ENCODE results near the gene ATPAF2.
"Not testable (repeated sequence)": the region's sequence is repeated elsewhere in the genome, so short reads cannot be mapped to it uniquely, and the experiment has no call there.

Gene ATPAF2

GRCh38 chr17:18009609-18010420 lies 29.2 kb downstream of the ATPAF2 start:
- no peak for DNase-seq

- no peak for DNase-seq
These were observed 30.3 kb downstream of the ATPAF2 start for GRCh38 chr17:18008496-18009268.

- no peak for DNase-seq
These were observed 32.3 kb downstream of the ATPAF2 start for GRCh38 chr17:18006495-18007239.

- DNase-seq, result no peak
These were observed 33.5 kb downstream of the ATPAF2 start for GRCh38 chr17:18005496-18005895.

- no peak for DNase-seq
These were observed 34.1 kb downstream of the ATPAF2 start for GRCh38 chr17:18004884-18005305.

- DNase-seq, result no peak
These were observed 34.6 kb downstream of the ATPAF2 start for GRCh38 chr17:18004345-18004744.

- DNase-seq, result no peak
These were observed 36.8 kb downstream of the ATPAF2 start for GRCh38 chr17:18002171-18002570.

GRCh38 chr17:18000030-18000408 lies 38.9 kb downstream of the ATPAF2 start:
- no peak for DNase-seq

- DNase-seq, result no peak
These were observed 39.5 kb downstream of the ATPAF2 start for GRCh38 chr17:17999364-18000029.

GRCh38 chr17:17998934-17999333 lies 40.0 kb downstream of the ATPAF2 start:
- DNase-seq, result no peak

- not testable (repeated sequence) for DNase-seq
These were observed 43.1 kb downstream of the ATPAF2 start for GRCh38 chr17:17995887-17996286.

GRCh38 chr17:17994271-17995069 lies 44.5 kb downstream of the ATPAF2 start:
- peak in 1 of 2 donors; percentile 8 for DNase-seq

- no peak for DNase-seq
These were observed 45.1 kb downstream of the ATPAF2 start for GRCh38 chr17:17993852-17994251.

- no peak for DNase-seq
These were observed 45.6 kb downstream of the ATPAF2 start for GRCh38 chr17:17993366-17993765.

- DNase-seq, result no peak
These were observed 48.7 kb downstream of the ATPAF2 start for GRCh38 chr17:17990282-17990681.

GRCh38 chr17:17989618-17990017 lies 49.4 kb downstream of the ATPAF2 start:
- no peak for DNase-seq

GRCh38 chr17:17989081-17989480 lies 49.9 kb downstream of the ATPAF2 start:
- no peak for DNase-seq

GRCh38 chr17:17988427-17988945 lies 50.5 kb downstream of the ATPAF2 start:
- no peak for DNase-seq

- no peak for DNase-seq
These were observed 51.1 kb downstream of the ATPAF2 start for GRCh38 chr17:17987901-17988300.

GRCh38 chr17:17987187-17987896 lies 51.6 kb downstream of the ATPAF2 start:
- DNase-seq, result no peak

GRCh38 chr17:17985555-17985954 lies 53.4 kb downstream of the ATPAF2 start:
- no peak for DNase-seq

Measured in CD4-positive, alpha-beta T cell treated with Interleukin-1 beta for 1 hour (primary cell).